AG10803 (cell line): ENCODE results near the gene SLC25A18.

Source experiments
- DNase-seq: peaks from one replicate; pipeline ENCODE4 v3.0.0; 2010; ENCODE audit warnings: low read depth
- H3K4me3 ChIP-seq: 2 replicates; pipeline ENCODE4 v1.5.1; 2011; ENCODE audit warnings: mild to moderate bottlenecking, low read length, control low read depth
- TF ChIP-seq, protein P1 (sequence below): conservative IDR thresholded peaks from 2 replicates; pipeline ENCODE4 v1.5.1; 2011; ENCODE audit warnings: mild to moderate bottlenecking, low read length, control low read depth, inconsistent platforms

The SLC25A18 gene

DNA sequence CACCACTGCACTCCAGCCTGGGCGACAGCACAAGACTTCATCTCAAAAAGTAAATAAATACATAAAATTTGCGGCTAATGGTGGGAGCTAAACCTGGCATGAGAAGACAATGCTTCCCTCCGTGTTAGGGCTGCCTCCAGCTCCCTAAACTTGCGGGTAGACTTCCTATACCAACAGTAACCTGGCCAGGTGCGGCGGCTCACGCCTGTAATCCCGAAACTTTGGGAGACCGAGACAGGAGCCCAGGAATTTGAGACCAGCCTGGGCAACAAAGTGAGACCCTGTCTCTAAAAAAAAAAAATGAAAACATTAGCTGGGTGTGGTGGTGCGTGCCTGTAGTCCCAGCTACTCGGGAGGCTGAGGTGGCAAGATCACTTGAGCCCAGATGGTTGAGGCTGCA lies 25.3 kb downstream of the SLC25A18 start:
- TF ChIP-seq, protein P1, sequence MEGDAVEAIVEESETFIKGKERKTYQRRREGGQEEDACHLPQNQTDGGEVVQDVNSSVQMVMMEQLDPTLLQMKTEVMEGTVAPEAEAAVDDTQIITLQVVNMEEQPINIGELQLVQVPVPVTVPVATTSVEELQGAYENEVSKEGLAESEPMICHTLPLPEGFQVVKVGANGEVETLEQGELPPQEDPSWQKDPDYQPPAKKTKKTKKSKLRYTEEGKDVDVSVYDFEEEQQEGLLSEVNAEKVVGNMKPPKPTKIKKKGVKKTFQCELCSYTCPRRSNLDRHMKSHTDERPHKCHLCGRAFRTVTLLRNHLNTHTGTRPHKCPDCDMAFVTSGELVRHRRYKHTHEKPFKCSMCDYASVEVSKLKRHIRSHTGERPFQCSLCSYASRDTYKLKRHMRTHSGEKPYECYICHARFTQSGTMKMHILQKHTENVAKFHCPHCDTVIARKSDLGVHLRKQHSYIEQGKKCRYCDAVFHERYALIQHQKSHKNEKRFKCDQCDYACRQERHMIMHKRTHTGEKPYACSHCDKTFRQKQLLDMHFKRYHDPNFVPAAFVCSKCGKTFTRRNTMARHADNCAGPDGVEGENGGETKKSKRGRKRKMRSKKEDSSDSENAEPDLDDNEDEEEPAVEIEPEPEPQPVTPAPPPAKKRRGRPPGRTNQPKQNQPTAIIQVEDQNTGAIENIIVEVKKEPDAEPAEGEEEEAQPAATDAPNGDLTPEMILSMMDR = no peak
- no peak overlapping the region for H3K4me3 ChIP-seq
- DNase-seq = no peak

DNA sequence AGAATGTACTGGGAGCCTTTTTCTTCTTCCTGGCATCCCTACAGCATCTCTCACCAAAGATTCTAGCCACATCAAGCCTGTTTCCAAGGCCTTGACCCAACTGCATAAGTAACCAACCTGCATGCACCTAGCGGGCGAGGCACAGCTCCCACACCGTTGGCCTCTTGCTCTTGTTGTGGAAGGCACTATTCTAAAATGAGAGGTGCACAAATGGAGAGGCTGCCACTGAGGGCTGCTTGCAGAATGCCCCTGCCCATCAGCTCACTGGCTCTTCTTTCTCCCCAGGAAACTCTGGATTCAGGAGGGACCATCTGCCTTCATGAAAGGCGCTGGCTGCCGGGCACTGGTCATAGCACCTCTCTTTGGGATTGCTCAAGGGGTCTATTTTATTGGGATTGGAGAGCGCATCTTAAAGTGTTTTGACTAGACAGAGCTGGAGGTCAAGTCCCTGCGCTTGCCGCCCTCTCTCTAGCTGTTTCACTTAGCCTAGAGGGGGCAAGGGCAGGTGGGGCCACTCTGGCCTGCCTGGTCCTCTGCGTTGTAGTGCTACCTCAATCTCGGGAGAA lies 26.6 kb downstream of the SLC25A18 start:
- H3K4me3 ChIP-seq = no peak overlapping the region
- no peak for DNase-seq
- TF ChIP-seq, protein P1 = no peak

DNA sequence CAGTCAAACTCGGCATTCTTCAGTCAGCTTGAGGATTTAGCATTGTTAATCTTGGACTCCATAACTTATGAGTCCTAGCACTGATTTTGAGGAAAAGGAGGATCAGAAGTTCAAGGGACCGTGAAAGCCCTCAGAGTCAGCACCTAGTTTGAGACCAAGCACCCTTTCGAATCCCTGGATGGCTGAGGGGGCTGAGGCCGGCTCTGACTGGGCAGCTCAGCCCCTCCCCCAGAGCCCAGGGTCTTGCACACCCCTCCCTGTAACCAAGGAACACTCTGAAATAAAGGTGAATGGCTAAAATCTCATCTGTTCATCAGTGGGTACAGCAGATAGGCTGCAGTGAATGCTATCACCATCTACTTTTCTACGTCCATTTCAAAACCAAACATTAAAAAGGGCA lies 27.3 kb downstream of the SLC25A18 start:
- no peak for DNase-seq
- TF ChIP-seq, protein P1 = no peak
- no peak overlapping the region for H3K4me3 ChIP-seq

DNA sequence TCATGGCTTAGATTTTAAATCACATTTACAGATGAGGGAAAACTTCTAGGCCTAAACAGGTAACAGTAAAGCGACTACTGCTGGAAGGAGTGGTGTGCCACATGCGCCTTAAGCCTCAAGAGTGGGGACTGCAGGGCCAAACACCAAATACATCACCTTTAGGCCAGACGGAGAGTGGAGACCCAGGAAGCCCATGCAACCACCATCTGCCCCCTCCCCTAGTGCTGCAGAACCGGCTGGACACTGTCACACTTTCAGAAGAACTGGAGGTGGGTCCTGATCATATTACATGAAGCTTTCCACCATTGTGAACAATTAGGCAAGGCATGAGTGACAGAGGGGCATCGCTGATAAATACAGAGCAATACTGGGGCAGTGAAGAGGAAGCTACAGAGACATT lies 28.9 kb downstream of the SLC25A18 start:
- H3K4me3 ChIP-seq = no peak overlapping the region
- TF ChIP-seq, protein P1 = no peak
- no peak for DNase-seq

DNA sequence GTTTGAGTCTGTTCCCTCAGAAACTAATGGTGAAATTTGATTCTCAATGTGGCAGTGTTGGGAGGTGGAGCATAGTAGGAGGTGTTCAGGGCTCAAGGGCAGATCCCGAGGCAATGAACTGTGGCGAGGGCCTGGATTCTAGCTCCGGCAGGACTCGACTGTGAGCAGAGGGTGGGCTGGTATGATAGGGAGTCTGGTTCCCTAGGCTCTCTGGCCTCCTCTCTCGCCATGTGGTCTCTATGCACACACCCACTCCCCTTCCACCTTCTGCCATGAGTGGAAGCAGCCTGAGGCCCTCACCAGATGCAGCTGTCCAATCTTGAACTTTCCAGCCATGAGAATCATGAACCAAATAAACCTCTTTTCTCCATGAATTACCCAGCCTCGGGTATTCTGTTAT lies 32.9 kb downstream of the SLC25A18 start:
- H3K4me3 ChIP-seq = no peak overlapping the region
- no peak for DNase-seq
- TF ChIP-seq, protein P1 = no peak

DNA sequence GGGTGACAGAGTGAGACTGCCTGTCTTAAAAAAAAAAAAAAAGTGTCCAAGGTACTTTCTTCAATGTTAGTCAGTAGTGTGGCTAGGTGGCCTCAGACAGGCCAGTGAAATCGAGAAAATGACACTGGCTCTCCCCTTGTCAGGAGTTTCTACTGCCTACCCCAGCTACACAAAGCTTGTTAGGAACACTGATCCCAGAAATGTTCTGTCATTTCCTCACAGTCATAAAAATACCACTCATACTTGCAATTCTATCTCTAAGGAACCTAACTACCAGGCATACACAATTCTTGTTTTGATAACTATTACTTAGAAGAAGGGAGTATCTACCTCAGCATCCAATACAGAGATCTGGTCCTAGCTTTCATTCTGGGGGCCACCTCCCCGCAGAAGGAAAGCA lies 33.9 kb downstream of the SLC25A18 start:
- DNase-seq = peak; percentile 69
- TF ChIP-seq, protein P1 = no peak
- H3K4me3 ChIP-seq = no peak overlapping the region

DNA sequence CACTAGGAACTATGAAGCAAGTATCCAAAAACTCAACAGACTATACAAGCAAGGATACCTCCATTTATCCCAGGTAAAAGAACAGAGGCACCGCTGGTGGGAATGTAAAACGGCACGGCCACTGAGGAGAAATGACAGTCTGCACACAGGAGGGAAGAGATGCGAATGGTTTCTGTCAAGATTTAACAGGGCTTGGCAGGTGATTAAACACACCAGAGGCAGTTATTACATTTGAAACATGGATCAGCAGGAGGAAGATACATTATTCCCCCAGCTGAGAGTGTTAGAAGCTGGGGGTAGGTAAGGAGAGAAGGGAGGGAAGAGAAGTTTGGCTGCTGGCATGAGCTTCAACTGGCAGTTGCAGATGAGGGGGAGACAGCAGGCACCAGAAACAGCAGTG lies 35.0 kb downstream of the SLC25A18 start:
- TF ChIP-seq, protein P1 = no peak
- DNase-seq = no peak
- H3K4me3 ChIP-seq = no peak overlapping the region
